HG03432 (cell line): ENCODE results near the gene PSMA5.
"Not testable (repeated sequence)": the region's sequence is repeated elsewhere in the genome, so short reads cannot be mapped to it uniquely, and the experiment has no call there.

Experiments
- ATAC-seq: cut with Tn5 transposase; IDR thresholded peaks from one replicate; pipeline ENCODE4 v1.9.1; 2021; ENCODE audit warnings: mild to moderate bottlenecking, moderate library complexity; ENCODE audit not compliant: unreplicated experiment

Gene PSMA5

DNA sequence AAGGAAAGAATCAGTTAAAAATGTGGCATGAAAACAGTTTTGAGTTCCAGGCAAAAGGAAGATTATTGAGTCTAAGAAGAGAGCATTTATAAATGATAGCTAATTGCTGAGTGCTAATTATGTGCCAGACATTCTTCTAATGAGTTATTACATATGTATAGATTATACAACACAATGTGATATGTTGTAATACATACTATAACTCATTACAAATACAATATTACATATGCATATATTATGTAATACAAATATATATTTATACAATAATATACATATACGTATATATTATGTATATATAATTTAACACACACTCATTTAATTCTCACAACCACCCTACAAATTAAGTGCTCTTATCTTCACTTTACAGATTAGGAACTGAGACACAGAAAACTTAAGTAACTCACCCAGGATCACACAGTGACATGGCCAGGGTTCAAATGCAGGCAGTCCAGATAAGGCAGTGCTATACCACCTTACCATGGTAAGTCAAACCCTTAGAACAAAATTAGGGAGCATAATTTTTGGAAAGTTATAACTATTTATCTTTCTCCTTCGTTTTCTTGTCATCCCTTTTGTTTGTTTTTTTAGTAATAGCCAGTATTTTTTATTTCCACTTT, 32.5 kb downstream of the PSMA5 start:
- no peak for ATAC-seq

DNA sequence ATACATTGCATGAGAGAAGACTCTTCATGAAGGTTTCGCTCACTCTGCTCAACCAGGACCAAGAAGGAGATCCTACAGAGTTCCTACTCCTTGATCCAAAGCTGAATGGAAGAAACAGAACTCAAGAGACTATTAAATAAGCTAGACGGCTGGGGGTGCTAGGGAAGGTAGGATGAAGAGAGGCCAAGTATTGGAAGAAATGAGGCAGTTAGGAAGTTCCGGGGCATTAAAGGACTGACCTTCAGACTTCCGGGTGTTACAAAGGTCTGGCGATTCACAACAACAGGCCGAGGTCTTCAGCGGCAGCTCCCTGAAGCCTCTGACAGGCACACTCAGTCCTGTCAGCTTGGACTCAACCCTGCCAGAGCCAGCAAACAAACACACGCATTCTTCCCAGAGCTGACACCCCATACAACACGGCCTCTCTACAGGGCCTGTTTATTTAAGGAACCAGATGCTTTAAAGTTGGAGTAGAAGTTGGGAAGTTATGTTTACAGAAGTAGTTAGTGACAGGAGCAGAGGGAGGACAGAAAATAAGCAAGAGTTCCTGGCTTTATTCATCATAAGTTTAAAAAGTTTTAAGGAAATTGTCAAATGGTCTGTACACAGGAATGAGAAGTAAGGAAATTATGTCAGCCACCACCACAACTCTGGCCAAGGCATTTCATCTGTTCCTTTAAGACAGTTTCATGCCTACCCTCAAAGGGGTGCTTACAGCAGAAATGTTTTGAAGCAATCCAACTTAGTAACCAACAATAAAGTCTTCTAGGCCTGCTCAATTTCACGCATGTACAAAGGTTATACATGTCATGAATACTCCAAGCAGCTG, 33.2 kb downstream of the PSMA5 start:
- ATAC-seq = no peak

DNA sequence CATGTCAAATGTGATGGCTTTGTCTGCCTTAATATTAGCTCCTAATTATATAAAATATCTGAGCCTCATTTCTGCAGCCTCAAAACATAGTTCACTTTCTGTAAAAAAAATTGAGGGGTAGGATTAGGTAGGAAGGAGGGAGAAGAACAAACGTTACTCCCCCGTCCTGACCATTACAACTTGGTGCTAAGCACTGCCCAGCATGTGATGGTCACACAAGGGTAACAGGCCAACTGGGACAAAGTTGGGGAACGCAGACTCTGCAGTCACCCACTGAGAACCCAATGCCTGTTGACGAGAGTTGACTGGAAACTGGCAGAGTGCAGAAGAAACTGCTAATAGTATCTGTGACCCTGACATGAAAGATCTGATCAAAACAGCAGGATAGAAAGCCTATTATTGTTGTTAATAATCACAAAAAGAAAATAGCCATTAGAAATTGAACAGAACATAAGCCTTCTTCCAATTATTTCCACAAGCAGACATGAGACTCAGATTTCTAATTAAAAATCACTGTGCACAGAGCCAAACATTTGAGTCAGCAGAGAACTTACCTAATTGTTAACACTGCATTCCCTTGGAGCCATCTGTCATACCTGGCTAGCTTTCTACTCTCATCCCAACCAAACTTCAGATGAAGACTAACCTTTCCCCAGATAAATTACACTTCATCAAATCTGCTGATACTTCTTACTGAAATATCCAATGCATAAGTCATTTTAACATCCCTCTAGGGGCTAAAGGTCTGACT, 34.0 kb downstream of the PSMA5 start:
- ATAC-seq = peak; percentile 7

DNA sequence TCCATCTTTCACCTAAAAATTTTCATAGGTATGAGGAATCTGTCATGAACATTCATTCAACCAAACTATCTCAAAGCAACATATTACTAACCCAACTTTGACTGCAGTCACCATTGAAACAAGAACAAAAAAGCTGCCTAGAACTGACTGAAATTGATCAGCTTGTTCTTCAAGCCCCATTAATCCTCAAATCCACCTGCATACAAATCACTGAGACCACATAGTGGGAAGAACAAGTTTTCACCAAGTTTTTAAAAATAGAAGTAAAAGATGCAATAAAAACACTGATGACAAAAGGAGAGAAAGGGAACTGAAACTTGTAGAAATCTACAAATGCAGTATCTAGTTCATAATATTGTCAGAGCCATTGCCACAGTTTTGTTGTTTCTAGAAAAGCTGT, 34.6 kb downstream of the PSMA5 start:
- peak; percentile 82 for ATAC-seq

DNA sequence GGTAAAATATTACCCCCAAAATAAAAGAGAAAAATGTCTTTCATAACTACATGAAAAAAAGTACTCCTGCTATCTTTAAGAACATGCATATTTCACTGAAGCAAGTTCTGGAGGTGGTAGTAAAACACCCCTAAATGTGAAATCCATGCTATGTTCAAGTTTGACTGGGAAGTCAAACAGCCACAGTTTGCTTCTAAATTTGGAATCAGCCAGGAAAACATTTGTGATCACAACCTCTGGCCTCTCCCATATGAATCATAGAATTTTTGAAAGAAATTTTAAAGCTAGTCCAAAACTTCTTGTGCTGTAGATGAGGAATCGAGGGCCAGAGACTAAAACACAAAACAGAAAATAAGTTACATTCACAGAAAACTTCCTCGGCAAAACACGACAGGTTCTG, 35.1 kb downstream of the PSMA5 start:
- no peak for ATAC-seq

DNA sequence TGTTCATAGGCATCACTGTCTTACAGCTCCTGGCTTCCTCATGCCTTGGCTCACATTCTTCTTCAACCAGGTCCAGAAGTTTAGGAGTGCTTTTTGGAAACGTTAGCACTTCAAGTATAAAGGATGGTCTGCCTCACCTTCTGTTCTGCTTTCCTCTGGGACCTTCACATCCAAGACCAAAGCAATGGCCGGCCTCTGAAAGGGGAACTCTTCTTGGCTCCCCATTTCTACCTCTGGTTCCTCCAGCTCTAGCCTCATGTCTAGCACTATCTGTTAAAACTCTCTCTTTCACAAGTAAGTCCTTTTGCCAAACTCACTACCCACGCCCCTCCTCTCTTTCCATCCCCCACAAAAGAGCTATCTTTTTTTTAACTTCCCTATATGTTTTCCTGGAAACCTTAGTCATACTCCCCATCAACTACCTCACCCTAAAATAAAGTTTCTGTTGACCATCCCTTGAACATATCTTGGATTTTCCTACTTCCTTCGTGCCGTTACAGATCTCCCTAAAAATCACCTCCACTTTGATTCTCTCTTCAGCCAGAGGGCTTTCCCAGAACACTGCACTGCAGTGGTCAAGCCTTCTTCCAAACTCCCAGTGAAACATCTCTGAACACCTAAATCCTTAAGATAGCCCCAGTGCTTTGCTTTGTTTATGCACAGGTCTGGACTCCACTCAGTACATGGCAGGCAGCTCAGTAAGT, 36.5 kb downstream of the PSMA5 start:
- no peak for ATAC-seq

DNA sequence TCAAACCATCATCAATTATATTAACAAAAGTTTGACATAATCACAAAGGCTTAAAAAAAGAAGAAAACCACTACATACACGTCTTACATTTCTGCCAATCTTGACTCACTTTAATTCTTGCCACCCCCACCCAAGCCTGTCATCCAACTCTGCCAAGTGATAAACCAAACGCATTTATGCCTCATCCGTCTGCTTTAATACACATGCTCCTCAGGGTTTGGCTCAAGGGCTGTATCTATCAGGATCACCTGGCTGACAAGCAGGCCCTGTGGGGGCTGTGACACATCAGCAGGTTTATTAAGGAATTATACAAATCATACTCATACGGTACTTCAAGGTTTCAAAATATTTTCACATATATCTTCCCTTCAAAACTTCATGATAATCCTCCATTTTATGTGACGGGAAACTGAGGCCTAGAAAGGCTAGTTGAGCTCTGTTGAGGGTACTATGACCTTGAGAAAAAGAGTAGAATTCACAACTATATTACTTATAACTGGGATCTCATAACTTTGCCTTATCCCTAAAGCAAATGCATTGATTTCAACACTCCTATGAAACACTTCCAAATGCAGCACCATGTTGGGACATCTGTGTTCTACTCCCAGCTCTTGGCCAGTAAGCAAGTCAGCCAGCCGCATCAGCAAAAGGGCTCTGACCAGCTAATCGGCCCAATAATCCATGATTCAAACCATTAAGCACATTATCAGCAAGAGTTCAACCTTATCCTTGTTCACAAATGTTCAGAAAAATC, 37.2 kb downstream of the PSMA5 start:
- no peak for ATAC-seq

DNA sequence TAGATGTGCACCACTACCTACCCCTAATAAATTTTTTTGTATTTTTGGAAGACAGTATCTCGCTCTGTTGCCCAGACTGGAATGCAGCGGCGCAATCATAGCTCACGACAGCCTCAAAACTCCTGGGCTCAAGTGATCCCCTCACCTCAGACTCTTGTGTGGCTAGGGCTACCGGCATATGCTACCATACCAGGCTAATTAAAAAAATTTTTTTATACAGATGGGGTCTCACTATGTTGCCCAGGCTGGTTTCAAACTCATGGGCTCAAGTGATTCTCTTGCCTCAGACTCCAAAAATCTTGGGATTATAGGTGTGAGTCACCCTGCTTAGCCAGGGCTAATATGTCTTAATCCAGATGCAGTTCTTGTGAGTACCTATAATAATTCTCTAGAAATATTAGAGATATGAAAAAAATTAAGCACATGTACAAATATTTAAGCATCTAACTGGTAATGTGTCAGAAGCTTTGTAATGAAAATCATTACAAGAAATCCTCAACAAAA, 38.0 kb downstream of the PSMA5 start:
- ATAC-seq = no peak

DNA sequence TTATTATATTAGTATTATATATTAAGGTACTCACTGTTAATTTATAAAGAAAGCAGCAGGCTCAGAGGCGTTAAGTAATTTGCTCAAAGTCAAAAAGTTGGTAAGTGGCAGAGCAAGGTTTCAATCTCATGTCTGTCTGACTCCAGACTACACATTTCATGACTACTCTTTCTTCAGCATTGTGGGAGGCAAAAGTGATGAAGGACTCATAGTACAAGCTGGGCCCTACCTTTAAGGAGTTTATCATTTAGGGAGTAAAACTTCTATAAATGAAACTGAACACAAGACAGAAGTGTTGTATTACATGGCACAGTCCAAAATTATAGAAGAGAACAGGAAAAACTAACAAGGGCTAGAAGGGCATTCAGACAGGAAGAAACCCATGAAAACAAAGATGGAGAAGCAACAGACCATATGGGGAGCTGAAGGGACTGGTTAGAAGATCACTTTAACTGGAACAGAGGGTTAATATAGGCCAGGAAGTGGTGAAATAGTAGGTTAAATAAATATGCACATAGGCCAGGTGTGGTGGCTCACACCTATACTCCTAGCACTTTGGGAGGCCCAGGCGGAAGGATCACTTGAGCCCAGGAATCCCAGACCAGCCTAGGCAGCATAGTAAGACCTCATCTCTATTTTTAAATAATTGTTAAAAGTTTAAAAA, 40.1 kb downstream of the PSMA5 start:
- ATAC-seq = no peak

DNA sequence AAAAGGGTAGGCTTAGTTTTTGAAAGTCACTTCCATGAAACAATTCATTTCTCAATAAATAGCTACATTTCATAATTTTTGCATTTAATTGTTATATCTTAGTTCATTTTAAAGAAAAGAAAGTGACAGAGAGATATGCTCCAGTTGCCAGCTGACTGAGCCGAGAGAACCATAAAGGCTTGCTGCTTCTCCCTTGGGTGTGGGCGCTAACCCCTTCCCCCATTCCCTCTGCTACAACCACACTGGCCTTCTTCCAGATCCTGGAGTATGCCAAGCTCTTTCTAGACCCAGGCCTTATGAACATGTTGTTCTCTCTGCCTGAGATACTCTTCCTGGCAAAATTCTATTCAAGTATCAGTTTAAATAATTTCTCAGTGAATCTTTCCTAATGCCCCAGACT, 40.8 kb downstream of the PSMA5 start:
- no peak for ATAC-seq

DNA sequence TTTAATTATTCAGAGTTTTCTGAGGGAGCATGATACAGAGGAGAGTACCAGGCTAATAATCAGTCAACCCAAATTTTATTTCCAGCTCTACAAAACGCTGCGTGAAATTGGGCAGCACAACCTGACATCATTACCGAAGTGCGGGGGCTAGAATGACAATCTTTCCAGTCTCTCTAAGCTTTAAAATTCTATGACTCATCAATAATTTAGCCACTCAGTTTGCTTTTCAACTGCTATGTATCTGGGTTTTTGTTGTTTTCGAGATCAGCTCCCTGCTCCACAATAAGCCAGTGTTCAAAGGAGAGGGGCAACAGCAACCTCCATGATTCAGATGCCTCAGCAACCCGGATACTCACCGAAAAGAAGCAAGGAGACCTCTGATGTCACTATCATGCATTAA, 42.4 kb downstream of the PSMA5 start:
- ATAC-seq = no peak

DNA sequence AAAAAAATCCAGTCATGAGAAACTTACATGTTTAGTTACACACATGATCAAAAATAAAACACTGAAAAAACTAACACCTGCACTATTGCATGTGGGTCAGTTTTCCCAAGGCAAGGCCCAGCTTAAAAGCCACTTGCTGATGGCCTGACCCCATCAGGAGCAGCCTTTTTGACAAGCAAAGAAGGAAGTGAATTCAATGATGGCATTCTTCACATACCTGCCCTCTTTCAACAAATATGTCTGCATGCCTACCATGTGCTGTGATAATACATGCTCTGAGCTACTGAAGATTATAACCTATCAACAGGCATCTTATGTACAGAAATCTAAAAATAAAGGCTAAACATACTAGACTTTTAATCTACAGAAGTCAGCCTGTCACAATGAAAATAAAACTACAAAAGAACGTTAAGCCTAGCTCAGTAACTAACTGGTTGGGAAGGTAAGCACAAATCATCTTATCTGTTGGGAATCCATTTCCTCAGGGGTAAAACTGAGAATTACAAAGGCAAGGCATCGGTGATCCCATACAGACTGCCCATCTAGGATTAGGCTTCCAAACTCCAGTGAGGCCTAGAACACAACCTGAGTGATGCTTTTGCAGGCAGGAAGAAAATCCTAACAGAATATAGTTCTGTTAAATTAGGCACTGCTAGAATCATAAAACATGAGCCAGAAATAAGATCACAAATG, 43.0 kb downstream of the PSMA5 start:
- no peak for ATAC-seq

DNA sequence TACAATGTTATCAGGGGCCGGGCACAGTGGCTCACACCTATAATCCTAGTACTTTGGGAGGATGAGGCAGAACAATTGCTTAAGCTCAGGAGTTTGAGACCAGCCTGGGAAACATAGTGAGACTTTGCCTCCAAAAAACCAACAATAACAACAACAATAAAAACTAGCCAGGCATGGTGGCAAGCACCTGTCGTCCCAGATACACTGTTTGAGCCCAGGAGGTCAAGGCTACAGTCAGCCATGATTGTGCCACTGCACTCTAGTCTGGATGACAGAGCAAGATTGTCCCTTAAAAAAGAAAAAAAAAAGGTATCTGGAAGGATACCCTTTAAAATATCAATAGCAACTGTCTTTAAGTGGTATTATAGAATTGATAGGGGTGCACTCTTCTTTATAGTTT, 44.7 kb downstream of the PSMA5 start:
- ATAC-seq = no peak

DNA sequence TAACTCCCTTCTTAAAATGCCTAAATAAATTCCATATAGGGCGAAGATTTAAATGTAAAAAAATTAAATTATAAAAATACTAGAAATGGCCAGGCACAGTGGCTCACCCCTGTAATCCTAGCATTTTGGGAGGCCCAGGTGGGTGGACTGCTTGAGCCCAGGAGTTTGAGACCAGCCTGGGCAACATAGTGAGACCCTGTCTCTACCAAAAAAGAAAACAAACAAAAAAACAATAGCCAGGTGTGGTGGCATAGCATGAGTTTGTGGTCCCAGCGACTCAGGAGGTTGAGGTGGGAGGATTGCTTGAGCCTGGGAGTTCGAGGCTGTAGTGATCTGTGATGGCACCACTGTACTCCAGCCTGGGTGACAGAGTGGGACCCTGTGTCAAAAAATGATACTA, 46.3 kb downstream of the PSMA5 start:
- ATAC-seq = no peak

DNA sequence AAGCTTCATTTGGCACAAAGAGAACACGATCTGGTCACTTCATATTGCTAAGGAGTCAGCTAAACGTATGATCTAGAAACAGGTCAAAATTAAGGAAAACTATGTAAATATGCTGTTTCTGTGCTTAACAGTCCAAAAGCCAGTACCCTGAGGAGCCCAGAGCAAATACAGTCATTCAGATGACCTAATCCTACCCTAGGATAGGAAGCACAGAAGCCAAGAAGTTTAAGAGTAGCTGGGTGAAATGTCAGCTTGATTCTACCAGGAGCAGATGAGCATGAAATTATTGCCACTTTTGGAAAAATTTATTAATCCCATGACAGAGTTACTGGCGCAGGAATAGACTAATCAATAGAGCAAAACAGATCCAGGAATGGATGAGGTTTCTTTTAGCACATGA, 46.8 kb downstream of the PSMA5 start:
- ATAC-seq = no peak

DNA sequence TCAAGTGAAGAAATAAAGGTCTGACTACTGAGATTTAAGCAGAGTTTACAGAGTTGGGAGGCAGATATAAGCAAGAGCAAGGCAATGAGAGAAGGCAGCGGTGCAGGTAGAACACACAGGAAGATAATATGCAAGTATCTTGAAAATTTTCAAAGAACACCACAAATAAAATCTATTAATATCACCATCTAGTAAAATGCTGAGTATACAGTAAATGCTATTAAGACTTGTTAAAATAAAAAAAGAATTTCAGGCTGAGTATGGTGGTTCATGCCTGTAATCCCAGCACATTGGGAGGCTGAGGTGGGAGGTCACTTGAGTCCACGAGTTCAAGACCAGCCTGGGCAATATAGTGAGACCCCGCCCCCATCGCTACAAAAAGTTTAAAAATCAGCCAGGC, 48.5 kb downstream of the PSMA5 start:
- ATAC-seq = no peak

DNA sequence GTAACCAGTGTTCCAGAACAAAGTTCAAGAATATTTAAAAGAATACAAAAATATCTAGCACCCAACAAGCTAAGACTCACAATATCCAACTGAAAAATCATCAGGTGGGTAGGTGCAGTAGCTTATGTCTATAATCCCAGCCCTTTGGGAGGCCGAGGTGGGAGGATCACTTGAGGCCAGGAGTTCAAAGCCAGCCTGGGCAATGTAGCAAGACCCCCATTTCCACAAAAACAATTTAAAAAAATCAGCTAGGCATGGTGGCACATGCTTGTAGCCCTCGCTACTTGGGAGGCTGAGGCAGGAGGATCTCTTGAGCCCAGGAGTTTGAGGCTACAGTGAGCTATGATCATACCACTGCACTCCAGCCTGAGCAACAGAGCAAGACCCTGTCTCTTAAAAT, 52.6 kb downstream of the PSMA5 start:
- not testable (repeated sequence) for ATAC-seq

DNA sequence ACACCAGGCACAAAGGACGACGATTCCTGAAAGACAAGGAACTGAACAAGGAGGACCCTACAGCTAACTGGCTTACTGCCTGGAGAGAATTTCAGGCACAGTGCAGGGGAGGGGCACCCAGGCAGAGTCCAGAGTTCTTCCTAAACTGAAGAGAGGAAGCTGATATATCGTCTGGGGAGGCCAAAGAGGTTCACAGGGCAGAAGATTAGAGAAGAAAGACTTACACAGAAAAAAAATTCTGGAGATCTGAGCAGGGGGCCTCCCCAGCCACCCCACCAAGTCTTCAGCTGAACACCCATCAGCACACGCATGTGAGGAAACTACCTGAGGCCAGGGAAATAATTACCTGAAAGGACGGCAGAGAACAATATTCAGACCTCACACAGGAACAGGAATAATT, 53.1 kb downstream of the PSMA5 start:
- no peak for ATAC-seq

DNA sequence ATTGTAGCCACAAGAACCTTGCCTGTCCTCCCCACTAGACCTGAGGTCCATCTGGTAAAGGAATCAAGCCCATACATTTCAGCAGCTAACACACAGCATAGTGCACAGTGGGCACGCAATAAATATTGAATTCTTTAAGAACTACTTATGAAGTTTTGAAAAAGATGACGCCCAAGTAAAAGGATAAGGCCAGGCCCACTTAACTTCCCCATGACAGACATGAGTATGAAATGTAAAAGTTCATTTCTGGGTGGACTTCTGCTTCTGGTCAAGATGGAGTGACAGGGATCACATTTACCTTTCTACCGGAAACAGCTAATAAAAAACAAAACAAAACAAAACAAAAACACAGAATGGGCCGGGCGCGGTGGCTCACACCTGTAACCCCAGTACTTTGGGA, 54.0 kb downstream of the PSMA5 start:
- ATAC-seq = no peak
